HG02970 (cell line): Measurements from ENCODE around the gene ADAM15.

Source experiments
- ATAC-seq: cut with Tn5 transposase; IDR thresholded peaks from one replicate; pipeline ENCODE4 v1.9.1; 2021; ENCODE audit warnings: mild to moderate bottlenecking, moderate library complexity, moderate number of reproducible peaks; ENCODE audit not compliant: unreplicated experiment, low FRiP score

Gene ADAM15

DNA sequence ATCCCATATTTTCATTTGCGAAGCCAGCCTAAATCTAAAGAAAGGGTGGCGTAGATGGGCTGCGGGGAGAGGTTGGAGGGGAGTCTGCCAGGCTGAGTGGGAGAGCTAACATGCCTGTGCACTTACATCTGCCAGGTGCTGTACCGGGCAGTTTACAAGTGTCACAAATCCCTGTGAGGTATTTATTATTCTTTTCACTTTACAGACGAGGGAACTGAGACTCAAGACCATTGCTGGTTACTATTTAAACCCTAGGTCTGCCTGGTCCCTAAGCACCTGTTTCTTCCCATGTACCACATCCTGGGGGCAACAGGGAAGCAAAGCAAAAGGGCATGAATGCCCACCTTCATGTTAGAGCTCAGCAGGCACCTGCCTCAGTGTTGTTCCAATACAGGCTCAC lies 57.2 kb downstream of the ADAM15 start:
- ATAC-seq = no peak

DNA sequence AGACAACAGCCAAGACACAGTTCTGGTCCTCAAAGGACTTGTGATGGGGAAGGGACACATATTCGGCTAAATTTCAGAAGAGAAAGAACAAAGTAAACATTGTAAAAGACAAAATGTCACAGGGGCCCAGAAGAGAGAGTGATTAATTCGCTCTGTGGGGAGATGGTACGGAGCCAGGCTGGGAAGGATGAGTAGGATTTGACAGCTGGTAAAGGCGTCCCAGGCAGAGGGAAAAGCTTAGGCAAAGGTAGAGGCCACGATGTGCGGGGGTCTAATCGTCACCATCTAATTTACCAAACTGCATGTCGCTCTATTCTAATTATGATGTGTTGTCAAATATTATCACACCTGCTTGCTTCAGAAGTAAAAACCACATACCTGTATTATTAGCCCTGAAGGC lies 59.3 kb downstream of the ADAM15 start:
- no peak for ATAC-seq

DNA sequence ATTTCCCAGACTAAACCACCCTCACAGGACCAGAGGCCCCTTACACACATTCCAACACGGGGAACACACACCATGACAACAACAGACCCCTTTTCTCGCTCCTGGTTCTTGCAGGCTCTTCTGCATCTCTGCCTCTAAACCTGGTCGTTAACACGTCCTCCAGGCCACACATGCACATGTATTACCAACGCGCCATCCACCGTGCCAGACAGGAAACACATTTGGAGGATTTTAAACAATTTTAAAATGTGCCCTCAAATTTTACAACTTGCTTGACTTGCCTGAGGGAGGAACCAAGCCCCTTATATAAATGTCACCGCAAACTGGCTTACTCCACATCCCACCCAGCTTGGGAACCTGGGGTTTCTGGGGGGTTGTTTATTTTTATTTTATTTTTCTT lies 59.7 kb downstream of the ADAM15 start:
- no peak for ATAC-seq
